SK-N-SH (cell line): ENCODE results near the gene PAOX.

Experiments
- FOXM1 ChIP-seq: IDR thresholded peaks from 2 replicates; pipeline ENCODE4 v1.4.0; 2012; ENCODE audit warnings: low read depth, mild to moderate bottlenecking
- IRF3 ChIP-seq: fragments of 150-350 bp; IDR thresholded peaks from 2 replicates; pipeline ENCODE4 v1.6.1; 2016; ENCODE audit warnings: mild to moderate bottlenecking, low read depth, low read length
- JUND ChIP-seq: IDR thresholded peaks from 2 replicates; pipeline ENCODE4 v1.4.0; 2012
- MEF2A ChIP-seq: IDR thresholded peaks from 2 replicates; pipeline ENCODE4 v1.4.0; 2012; ENCODE audit warnings: low read depth, borderline replicate concordance
- POLR2AphosphoS5 ChIP-seq: IDR thresholded peaks from 2 replicates; pipeline ENCODE4 v1.6.1; 2012; ENCODE audit warnings: low read depth, low read length
- RAD21 ChIP-seq: IDR thresholded peaks from 2 replicates; pipeline ENCODE4 v1.6.1; 2012; ENCODE audit warnings: mild to moderate bottlenecking, low read length
- REST ChIP-seq: IDR thresholded peaks from 2 replicates; pipeline ENCODE4 v1.6.1; 2012; ENCODE audit warnings: mild to moderate bottlenecking, low read depth, low read length, moderate library complexity
- RFX5 ChIP-seq: IDR thresholded peaks from 2 replicates; pipeline ENCODE4 v1.6.1; 2012; ENCODE audit warnings: mild to moderate bottlenecking, improper control_type of control experiment, low read length
- SIN3A ChIP-seq: IDR thresholded peaks from 2 replicates; pipeline ENCODE4 v1.6.1; 2012; ENCODE audit warnings: low read depth, mild to moderate bottlenecking, low read length, moderate library complexity, borderline replicate concordance
- SMC3 ChIP-seq: IDR thresholded peaks from 2 replicates; pipeline ENCODE4 v1.6.1; 2012; ENCODE audit warnings: low read depth, low read length, improper control_type of control experiment
- TF ChIP-seq, protein P1 (sequence below): IDR thresholded peaks from 2 replicates; pipeline ENCODE4; 2012
- TF ChIP-seq, protein P2 (sequence below): fragments of 200-600 bp; sonication (generic); IDR thresholded peaks from 2 replicates; pipeline ENCODE4 v1.6.1; 2017; ENCODE audit warnings: antibody characterized with exemption, mild to moderate bottlenecking, moderate library complexity
- TF ChIP-seq, protein P3 (sequence below): IDR thresholded peaks from 2 replicates; pipeline ENCODE4 v1.4.0; 2012; ENCODE audit warnings: low read depth
- TF ChIP-seq, protein P4 (sequence below): fragments of 150-350 bp; IDR thresholded peaks from 2 replicates; pipeline ENCODE4 v1.6.1; 2017; ENCODE audit warnings: antibody characterized with exemption, low read length, low read depth, borderline replicate concordance

DNA sequence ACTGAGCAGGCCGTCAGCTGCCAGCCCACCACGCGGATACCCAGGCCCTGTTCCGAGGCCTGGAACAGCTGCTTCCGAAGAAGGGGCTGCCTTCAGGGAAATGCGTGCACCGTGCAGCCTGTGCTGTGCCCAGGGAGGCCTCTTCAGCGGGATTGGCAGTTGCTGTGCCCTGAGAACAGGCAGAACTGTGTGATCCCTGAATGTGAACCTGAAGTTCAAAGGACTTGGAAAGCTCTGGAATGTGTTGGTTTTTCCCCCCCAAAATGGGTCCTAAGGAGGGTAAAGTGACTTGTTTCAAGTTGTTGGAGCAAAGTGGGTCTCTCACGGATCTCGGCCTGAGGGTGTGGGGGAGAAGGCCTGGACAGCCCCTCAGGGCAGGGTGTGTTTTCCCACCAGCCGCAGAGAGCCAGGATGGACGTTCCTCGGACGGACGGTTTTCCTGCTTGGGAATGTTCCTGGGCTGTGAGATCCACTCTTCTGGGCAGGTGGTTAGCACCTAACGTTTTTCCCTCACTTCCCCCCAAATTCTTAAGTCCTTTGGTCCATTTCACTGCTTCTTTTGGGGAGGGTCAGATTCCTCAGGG is 43.3 kb downstream of the PAOX start:
- TF ChIP-seq POLR2AphosphoS5 (no peak), REST (no peak), FOXM1 (no peak), RAD21 (no peak), MEF2A (no peak), IRF3 (no peak), JUND (no peak), RFX5 (no peak), SIN3A (no peak), SMC3 (no peak)
- TF ChIP-seq, protein P1, sequence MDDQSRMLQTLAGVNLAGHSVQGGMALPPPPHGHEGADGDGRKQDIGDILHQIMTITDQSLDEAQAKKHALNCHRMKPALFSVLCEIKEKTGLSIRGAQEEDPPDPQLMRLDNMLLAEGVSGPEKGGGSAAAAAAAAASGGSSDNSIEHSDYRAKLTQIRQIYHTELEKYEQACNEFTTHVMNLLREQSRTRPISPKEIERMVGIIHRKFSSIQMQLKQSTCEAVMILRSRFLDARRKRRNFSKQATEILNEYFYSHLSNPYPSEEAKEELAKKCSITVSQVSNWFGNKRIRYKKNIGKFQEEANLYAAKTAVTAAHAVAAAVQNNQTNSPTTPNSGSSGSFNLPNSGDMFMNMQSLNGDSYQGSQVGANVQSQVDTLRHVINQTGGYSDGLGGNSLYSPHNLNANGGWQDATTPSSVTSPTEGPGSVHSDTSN: no peak
- TF ChIP-seq, protein P2, sequence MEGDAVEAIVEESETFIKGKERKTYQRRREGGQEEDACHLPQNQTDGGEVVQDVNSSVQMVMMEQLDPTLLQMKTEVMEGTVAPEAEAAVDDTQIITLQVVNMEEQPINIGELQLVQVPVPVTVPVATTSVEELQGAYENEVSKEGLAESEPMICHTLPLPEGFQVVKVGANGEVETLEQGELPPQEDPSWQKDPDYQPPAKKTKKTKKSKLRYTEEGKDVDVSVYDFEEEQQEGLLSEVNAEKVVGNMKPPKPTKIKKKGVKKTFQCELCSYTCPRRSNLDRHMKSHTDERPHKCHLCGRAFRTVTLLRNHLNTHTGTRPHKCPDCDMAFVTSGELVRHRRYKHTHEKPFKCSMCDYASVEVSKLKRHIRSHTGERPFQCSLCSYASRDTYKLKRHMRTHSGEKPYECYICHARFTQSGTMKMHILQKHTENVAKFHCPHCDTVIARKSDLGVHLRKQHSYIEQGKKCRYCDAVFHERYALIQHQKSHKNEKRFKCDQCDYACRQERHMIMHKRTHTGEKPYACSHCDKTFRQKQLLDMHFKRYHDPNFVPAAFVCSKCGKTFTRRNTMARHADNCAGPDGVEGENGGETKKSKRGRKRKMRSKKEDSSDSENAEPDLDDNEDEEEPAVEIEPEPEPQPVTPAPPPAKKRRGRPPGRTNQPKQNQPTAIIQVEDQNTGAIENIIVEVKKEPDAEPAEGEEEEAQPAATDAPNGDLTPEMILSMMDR: no peak
- TF ChIP-seq, protein P3, sequence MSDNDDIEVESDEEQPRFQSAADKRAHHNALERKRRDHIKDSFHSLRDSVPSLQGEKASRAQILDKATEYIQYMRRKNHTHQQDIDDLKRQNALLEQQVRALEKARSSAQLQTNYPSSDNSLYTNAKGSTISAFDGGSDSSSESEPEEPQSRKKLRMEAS: no peak
- TF ChIP-seq, protein P4, sequence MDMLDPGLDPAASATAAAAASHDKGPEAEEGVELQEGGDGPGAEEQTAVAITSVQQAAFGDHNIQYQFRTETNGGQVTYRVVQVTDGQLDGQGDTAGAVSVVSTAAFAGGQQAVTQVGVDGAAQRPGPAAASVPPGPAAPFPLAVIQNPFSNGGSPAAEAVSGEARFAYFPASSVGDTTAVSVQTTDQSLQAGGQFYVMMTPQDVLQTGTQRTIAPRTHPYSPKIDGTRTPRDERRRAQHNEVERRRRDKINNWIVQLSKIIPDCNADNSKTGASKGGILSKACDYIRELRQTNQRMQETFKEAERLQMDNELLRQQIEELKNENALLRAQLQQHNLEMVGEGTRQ: no peak
